Activated effector memory CD4-positive, alpha-beta T cell treated with anti-CD3 and anti-CD28 coated beads, Interleukin-2, amount 50 U/mL, for 16 hours (primary cell): Measurements from ENCODE around the gene SPATA6L.

Experiments
- DNase-seq: peaks from one replicate; pipeline ENCODE4 v3.0.0-alpha.2; 2020

The SPATA6L gene

GRCh38 chr9:4666042-4666699, at the start of gene SPATA6L:
Gene SPATA6L (minus strand): TSS chr9:4666480. CDS start chr9:4666250, 230 bp downstream.
- peak; percentile 79 for DNase-seq

GRCh38 chr9:4714266-4715016, 48.2 kb upstream of the SPATA6L start:
- no peak for DNase-seq

GRCh38 chr9:4713849-4714248, 47.6 kb upstream of the SPATA6L start:
- no peak for DNase-seq

GRCh38 chr9:4709380-4709779, 43.1 kb upstream of the SPATA6L start:
- DNase-seq, result no peak

DNA sequence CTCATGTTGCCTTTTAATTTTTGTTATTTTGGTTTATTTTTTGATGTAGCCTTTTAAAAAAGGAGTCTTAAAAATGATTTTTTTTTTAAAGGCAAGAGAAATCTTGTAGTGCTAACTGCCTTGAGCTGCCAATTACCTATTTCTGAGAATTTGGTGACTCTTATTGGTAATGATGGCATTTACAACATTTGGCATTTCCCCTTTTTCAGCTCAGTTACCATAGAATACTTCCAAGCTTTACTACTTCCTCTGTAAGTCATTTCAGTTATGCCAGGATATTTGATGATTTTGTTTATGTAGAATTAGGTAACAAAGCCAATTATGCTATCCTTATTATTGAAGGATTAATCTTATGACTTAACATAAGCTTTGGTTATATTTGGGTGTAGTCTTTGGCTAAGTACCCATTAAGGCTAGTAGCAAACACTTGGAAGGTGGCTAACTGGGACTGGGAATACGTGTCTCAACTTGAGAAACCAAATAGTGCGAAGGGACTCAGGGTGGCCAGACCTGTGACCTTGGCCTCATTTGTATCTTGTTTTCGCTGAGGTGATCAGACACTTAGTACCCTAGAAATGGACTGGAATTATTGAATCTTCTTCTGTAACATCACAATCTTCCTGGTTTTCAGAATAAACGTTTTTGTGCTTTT, 40.8 kb upstream of the SPATA6L start:
- DNase-seq, result no peak

- no peak for DNase-seq
Observed at GRCh38 chr9:4706021-4706420, 39.7 kb upstream of the SPATA6L start.

DNA sequence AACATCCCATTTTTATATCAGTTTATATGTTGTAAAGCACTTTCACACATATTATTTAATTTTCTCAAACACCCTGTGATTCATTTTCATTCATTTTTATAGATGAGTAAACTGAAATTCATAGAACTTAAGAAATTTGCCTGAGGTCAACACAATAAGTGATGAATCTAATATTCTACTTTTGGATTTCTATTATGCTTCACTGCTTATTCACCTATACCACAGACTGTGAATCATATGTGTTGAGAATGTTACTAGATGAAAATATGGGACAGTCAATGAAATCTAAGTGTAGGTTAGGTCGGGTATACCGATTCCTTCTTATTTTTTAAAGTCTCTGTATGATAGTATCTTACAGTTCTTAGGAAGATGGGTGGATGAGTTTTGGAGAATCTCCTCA, 37.8 kb upstream of the SPATA6L start:
- no peak for DNase-seq

GRCh38 chr9:4701526-4701925, 35.2 kb upstream of the SPATA6L start:
- no peak for DNase-seq

GRCh38 chr9:4700932-4701331, 34.7 kb upstream of the SPATA6L start:
- no peak for DNase-seq

DNA sequence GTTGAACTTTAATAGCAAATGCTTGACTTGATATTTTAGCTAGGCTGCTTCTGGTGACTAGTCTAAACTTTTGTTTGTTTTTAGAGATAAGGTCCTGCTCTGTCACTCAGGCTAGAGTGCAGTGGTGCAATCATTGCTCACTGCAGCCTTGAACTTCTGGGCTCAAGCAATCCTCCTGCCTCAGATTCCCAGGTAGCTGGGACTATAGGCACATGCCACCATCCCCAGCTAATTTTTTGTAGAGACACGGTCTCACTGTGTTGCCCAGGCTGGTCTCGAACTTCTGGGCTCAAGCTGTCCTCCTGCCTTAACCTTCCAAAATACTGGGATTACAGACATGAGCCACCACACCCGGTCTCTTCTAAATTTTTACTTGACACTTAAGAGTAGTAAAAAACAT, 33.8 kb upstream of the SPATA6L start:
- no peak for DNase-seq

DNA sequence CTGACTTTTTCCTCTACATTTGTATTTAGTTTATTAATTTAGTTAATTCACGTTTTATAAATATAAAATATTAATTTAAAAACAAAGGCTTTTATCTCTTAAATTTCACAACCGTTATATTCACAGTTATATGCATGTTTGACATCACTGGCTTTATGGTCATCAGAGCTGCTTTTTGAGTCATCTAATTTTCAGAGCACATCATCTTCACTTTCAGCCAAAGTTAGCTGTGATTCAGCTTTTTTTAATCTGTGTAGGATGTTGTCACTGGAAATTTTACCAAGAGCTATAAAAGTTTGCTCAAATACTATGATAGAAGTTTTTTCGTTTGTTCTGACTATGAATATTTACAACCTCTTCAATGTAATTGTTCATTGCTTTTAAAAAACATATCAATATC, 25.5 kb upstream of the SPATA6L start:
- DNase-seq, result no peak

DNA sequence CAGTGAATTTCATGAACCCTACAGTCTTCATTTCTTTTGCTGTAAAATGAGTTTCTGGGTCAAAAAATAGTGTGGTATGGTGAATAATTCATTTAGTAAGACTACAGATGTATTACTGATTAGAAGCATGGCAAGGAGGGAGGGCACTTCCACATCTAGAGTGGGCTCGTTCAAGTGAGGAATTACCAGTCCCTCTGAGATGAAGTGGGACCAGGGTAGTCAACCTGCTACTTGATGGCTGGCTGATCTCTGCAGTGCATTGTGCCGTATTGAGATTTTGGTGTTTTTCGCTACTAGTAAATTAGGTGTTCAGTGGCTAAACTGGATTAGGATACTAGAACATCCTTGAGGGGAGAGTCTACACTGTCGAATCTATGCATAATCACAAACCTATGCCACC, 23.9 kb upstream of the SPATA6L start:
- no peak for DNase-seq

DNA sequence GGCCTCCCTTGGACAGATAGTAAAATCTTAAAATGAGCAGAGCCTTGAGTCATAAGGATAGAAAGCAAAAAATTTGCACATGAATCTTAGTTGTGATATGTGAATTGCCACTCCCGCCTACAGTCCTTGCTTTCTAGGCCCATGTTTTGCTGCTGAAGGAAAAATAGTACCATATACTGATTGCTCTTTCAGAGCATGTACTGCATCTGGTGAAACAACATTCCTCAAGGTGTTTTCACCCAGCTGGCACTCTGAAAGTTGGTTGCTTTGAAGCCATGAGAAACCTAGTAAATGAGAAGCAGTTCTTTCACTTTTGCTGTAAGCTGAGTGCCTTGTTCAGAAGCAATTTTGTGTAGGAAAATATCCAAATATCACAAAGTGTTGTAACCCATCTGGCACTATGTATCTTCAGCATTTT, 23.4 kb upstream of the SPATA6L start:
- DNase-seq, result no peak

DNA sequence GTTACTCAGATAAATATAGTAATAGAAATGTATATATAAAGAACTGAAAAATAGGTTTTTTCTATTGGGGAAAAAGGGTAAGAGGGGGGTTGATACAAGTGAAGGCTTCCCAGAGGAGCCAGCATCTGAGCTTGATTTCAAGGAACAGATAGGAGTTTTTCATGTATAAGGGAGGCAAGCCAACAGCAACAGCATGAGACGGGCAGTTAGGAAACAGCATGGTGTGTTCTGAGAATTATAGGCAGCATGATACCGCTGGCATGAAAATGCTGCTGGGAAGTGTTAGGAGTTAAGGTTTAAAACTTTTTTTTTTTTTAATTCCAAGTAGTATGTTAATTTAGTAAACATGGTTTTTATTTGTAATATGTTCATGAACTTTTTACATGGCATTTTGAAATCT, 22.7 kb upstream of the SPATA6L start:
- DNase-seq, result no peak

DNA sequence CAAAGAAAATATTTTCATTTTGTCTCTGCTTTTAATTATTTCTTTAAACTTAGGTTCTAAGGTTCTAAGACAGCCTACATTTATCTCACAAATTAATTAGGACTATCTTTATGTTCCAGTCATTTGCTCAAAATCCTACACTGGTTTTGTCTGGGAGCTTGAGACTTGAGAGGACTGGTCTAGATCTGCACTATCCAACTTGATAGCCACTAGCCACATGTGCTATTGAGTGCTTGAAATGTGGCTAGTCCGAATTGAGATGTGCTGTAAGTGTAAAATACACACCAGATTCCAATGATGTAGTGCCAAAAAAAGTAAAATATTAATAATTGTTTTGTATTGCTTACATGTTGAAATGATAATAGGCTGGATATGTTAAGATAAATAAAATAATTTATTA, 20.3 kb upstream of the SPATA6L start:
- DNase-seq, result no peak

DNA sequence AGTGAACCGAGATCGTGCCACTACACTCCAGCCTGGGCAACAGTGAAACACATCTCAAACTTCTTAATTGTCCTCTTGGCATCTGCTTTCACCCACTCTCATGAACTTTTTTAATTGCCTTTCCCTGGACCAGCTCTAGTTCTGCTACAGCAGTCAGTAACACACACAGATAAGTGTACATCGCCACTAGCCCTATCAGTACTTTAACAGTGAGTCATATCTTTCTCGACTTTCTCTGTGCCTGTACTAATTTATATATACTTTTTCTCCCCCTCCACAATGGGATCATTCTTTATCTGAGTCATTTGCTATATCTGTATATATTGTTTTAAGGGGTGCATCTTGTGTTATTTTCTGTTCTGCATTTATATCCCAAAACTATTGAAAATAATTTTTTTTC, 19.8 kb upstream of the SPATA6L start:
- no peak for DNase-seq

- DNase-seq, result no peak
Observed at GRCh38 chr9:4684820-4685219, 18.5 kb upstream of the SPATA6L start.

GRCh38 chr9:4680750-4681149, 14.5 kb upstream of the SPATA6L start:
- no peak for DNase-seq

DNA sequence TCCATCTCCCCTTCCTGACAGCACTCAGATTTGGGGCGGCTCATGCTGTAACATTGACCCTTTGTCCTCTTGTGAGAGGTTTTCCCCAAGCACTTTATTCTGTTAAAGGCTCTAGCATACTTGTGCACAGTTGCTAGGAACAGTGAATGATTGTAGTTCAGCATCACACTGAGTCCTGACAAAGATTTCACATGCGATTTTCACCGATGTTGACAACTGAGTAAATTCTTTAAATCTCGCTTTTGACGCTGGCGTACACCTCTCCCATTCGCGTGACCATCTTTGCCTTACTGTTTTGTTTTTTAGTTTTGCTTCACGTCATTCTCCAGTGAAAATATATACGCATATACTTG, 13.9 kb upstream of the SPATA6L start:
- DNase-seq, result no peak

- peak; percentile 100 for DNase-seq
Observed at GRCh38 chr9:4679268-4680172, 13.2 kb upstream of the SPATA6L start, which contains the start of gene CDC37L1. Gene CDC37L1 (plus strand): TSS chr9:4679569. CDS start chr9:4679768, 199 bp downstream.

- DNase-seq, result no peak
Observed at GRCh38 chr9:4678679-4679267, 12.5 kb upstream of the SPATA6L start.

- DNase-seq, result no peak
Observed at GRCh38 chr9:4677392-4677791, 11.1 kb upstream of the SPATA6L start.

- no peak for DNase-seq
Observed at GRCh38 chr9:4674783-4675182, 8.5 kb upstream of the SPATA6L start.
